C4-2B (cell line): ENCODE measurements around the gene LRRC28.

Experiments used
- H3K27ac ChIP-seq: fragments of 450-650 bp; 2 replicates; pipeline ENCODE4 v1.5.1; 2017
- ZFX ChIP-seq: fragments of 450-650 bp; IDR thresholded peaks from 2 replicates; pipeline ENCODE4 v1.6.1; 2017
- TF ChIP-seq, protein P1 (sequence below): fragments of 450-650 bp; conservative IDR thresholded peaks from 2 replicates; pipeline ENCODE4 v1.5.1; 2017; ENCODE audit warnings: mild to moderate bottlenecking

The LRRC28 gene

DNA sequence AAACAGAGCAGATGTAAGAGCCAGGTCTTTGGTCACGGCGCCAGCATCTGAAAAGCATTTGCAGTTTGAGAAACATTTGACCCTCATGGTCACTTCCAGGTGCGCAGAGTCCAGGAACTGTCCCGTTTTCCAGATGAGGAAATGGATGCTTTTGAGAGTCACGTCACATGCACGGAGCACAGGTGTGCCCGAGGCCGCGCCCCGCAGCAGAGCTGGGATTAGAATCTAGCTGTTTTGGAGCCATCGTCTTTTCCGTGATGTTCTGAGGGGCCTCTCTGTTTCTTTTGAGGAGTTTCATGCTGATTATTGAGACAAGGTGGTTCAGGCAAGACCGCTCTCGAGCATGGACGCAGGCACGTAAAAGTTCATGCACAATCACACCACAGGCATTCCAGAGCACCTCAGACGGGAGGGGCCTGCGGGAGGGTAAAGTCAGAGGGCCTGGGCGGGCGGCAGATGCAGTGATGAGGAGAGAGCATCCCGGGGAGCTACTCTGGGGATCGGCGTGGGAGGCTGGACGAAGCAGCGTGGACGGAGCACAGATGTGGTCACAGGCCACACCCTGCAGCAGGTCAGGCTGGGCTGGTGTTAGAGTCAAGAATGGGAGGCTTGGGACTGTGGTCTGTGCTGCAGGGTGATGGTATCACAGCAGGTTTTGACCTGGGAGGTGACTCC, 175.3 kb downstream of the LRRC28 start:
- TF ChIP-seq ZFX, result no peak
- TF ChIP-seq, protein P1, sequence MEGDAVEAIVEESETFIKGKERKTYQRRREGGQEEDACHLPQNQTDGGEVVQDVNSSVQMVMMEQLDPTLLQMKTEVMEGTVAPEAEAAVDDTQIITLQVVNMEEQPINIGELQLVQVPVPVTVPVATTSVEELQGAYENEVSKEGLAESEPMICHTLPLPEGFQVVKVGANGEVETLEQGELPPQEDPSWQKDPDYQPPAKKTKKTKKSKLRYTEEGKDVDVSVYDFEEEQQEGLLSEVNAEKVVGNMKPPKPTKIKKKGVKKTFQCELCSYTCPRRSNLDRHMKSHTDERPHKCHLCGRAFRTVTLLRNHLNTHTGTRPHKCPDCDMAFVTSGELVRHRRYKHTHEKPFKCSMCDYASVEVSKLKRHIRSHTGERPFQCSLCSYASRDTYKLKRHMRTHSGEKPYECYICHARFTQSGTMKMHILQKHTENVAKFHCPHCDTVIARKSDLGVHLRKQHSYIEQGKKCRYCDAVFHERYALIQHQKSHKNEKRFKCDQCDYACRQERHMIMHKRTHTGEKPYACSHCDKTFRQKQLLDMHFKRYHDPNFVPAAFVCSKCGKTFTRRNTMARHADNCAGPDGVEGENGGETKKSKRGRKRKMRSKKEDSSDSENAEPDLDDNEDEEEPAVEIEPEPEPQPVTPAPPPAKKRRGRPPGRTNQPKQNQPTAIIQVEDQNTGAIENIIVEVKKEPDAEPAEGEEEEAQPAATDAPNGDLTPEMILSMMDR, result no peak
- H3K27ac ChIP-seq, result no peak overlapping the region

DNA sequence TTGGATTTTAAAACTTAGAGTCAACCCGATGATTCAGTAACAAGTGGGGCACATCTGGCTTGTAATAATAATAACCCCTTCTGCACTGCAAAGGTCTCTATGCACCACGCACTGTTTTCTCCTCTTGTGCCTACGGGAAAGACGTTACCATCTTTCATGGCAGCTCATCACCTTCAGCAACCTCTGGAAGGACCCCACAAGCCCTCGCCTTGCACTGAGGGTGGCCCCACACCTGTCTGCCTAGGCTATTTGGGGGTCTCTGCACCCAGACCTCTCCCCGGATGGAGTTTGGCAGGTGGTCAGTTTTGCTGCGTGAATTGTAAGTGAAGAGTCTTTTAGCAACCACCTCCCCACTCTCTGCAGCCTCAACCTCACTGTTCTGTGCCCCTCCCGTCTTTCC, 175.9 kb downstream of the LRRC28 start:
- no peak for TF ChIP-seq ZFX
- TF ChIP-seq, protein P1, result no peak
- H3K27ac ChIP-seq, result no peak overlapping the region

DNA sequence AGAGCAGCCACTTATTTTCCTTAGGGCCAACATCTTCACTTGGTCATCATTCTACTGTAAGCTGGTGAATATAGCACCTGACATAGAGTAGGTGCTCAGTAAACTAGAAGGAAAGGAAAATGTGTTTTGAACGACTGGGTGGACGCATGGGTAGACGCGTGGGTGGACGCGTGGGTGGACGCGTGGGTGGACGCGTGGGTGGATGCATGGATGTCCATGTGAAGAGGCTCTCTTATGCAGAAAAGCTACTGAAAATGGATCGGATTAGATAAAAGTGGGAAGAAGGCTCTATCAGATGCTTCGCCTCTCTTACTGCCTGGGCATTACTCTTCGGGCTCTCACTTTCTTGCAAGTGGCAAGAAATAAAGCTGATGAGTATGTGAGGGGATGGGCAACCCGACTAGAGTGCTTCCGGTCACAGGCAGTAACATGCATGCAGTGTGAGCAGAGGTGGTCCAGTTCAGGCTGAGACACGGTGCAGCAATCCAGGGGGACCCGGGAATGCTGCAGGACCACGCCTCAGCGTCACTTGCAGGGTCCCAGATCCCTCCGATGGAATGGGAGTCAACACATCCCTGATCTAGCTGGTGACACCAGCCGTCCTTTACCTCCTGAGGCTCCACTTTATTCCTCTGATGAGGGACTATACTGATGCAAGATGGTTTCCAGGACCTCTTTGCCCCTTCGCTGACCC, 176.5 kb downstream of the LRRC28 start:
- TF ChIP-seq, protein P1, result no peak
- no peak for TF ChIP-seq ZFX
- H3K27ac ChIP-seq, result no peak overlapping the region

DNA sequence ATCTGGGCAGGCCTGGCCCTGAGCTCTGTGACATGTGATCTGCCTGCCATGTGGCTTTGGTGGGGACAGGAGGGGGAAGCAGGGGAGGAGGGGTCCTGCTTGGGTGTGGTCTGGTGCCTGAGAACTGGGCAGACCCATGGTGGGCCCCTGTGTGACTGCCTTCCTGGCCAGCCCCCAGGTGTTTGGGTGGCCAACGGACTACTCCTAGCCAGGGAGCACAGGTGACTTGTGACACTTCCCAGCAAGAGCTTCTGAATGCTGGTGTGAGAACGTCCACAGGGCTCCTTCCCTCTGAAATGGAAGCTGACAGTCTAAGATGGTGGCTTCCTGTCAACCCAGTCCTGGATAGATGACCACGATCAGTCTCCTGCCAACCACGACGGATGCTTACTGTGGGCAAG, 178.4 kb downstream of the LRRC28 start:
- H3K27ac ChIP-seq, result no peak overlapping the region
- TF ChIP-seq, protein P1, result no peak
- TF ChIP-seq ZFX, result no peak

DNA sequence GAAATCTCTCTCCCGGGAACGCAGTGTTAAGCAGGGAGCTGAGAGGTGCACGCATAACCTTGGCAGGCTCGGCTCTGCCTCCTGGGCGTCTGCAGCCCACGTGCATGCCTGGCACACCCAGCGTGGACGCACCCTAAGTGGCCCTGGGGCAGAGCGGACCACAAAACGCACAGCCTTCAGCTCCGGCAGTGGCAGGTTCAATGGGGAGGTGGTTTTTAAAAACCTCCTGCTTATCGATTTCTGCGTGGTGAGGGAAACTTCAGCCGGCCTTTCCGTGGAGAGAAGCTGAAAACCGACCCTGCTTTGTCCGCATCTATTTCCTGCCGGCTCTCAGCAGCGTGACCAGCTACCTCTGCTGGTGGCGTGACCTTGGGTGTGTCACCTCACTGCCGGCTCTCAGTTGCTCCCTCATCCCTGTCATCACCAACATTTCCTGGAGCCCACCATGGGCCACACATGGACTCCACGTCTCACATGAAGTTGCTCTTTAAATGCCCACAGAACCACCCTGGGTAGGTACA, 179.7 kb downstream of the LRRC28 start:
- TF ChIP-seq ZFX, result no peak
- TF ChIP-seq, protein P1, result no peak
- H3K27ac ChIP-seq, result no peak overlapping the region

DNA sequence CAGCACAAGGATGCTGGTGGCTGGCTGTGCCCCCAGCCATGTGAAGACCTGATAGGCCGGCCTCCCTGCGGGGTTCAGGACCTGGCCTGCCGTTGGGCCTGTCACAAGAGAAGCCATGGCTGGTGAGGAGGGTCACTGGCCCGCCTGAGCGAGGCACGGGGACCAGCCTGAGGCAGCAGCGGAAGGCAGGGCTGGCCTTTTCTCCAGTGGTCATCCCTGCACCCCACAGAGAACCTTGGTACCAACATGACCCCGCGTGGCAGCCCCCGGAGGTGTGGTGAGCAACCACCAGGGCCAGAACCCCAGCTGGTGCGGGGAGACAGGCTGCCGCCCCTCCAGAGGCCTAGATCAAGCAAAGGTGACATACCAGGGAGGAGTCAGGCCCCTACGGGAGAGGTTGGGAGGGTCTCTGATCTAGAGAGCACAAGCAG, 180.4 kb downstream of the LRRC28 start:
- no peak overlapping the region for H3K27ac ChIP-seq
- TF ChIP-seq, protein P1, result no peak

DNA sequence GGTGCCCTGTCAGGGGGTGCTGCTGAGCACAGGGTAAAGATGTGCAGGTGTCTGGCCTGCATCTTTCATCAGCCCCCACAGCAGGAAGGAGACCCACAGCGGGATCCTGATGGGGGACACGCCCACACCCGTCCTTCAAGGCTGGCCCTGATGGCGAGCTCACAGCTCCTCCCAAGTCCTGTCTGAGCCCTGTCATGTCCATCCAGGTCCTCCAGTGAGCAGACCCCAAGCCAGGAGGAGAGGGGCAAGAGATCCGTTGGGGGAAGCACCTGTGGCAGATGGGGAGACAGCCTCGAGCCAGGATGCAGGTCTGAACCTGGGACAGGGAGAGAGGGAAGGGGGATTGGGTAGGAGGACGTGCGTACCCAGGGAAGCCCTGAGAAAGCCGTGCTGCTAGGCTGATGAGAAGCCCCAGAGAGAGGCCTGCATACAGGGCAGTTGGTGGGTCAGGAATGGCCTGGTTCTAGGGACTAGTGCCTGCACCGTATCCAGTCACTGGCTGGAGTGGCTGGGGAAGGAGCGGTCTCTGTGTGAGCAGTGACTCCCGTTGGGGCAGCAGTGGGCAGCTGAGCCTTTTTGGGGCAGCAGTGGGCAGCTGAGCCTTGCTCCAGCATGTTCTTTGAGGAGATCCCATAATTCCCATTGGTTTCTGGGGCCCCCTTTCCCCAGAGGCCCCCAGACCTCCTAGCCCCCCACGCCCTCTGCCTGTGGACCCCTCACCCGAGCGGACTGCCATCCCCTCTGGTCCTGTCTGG, 181.2 kb downstream of the LRRC28 start:
- H3K27ac ChIP-seq, result no peak overlapping the region
- no peak for TF ChIP-seq ZFX
- TF ChIP-seq, protein P1, result no peak
